ENCODE data around the gene RADIL. TPM values are rescaled to one million over a fixed set of nuclear protein-coding genes. Genes with fewer than 3 reads are reported as not detected.

Gene RADIL
- polyA plus RNA-seq, 1 donor (not counting 4 experiments of a cell fraction or from before 2014, with no cell fraction given): not detected

- Histone ChIP-seq H3K27me3 (ENCODE audit: control insufficient read depth, extremely low read depth, insufficient read depth, low read length) (no peaks in the 10 kb centered on the region), H3K9me3 (ENCODE audit: control insufficient read depth, low read depth, low read length) (no peaks in the 10 kb centered on the region), H3K9me1 (ENCODE audit: control insufficient read depth, extremely low read depth, insufficient read depth, low read length) (no peaks in the 10 kb centered on the region), H3K36me3 (ENCODE audit: control insufficient read depth in 2 of 2, extremely low read depth in 1 of 2, insufficient read depth in 2 of 2, low read length in 2 of 2) (no peaks in the 10 kb centered on the region), H3K79me2 (ENCODE audit: control insufficient read depth, insufficient read depth, low read length) (no peaks in the 10 kb centered on the region), H4K20me1 (ENCODE audit: control insufficient read depth, extremely low read depth, insufficient read depth, low read length) (no peaks in the 10 kb centered on the region), H3K4me3 (ENCODE audit: control insufficient read depth in 2 of 3, extremely low read depth in 1 of 3, insufficient read depth in 2 of 3, low read depth in 1 of 3, low read length in 3 of 3) (no peak overlapping the region), H3K4me1 (ENCODE audit: control insufficient read depth, extremely low read depth, insufficient read depth, low read length) (no peaks in the 10 kb centered on the region), H3K9ac (ENCODE audit: control insufficient read depth, extremely low read depth, insufficient read depth, low read length) (no peak overlapping the region), H2AFZ (ENCODE audit: control insufficient read depth, low read length) (no peak overlapping the region), H3K4me2 (ENCODE audit: control insufficient read depth, extremely low read depth, insufficient read depth, low read depth, low read length) (no peak overlapping the region), H3K27ac (ENCODE audit: control insufficient read depth, insufficient read depth, low read length) (no peak overlapping the region)
- no peak for TF ChIP-seq EZH2 (IDR thresholded peaks at IDR 0.05; ENCODE audit: low read length)
- TF ChIP-seq CTCF (optimal IDR thresholded peaks at IDR 0.05 in 1 of 3, IDR thresholded peaks at IDR 0.05 in 1 of 3, conservative IDR thresholded peaks at IDR 0.05 in 1 of 3; ENCODE audit: extremely low read depth in 1 of 3, insufficient read depth in 2 of 3, low read length in 3 of 3): no peak
- FAIRE-seq (no peak), DNase-seq (ENCODE audit: low read depth, low spot score) (no peak)
- dilution Hi-C loops (cut with MboI; ENCODE audit: extremely low pct_ligation_motif_present, low sequenced_read_pairs): no loop called here
These were observed 27.8 kb upstream of the RADIL start for GRCh38 chr7:4911111-4911828.

- Histone ChIP-seq H3K9ac (ENCODE audit: control insufficient read depth, extremely low read depth, insufficient read depth, low read length) (no peak overlapping the region), H3K79me2 (ENCODE audit: control insufficient read depth, insufficient read depth, low read length) (no peaks in the 10 kb centered on the region), H3K9me1 (ENCODE audit: control insufficient read depth, extremely low read depth, insufficient read depth, low read length) (no peaks in the 10 kb centered on the region), H3K27ac (ENCODE audit: control insufficient read depth, insufficient read depth, low read length) (no peak overlapping the region), H3K9me3 (ENCODE audit: control insufficient read depth, low read depth, low read length) (no peaks in the 10 kb centered on the region), H3K36me3 (ENCODE audit: control insufficient read depth in 2 of 2, extremely low read depth in 1 of 2, insufficient read depth in 2 of 2, low read length in 2 of 2) (no peaks in the 10 kb centered on the region), H2AFZ (ENCODE audit: control insufficient read depth, low read length) (no peak overlapping the region), H4K20me1 (ENCODE audit: control insufficient read depth, extremely low read depth, insufficient read depth, low read length) (no peaks in the 10 kb centered on the region), H3K4me2 (ENCODE audit: control insufficient read depth, extremely low read depth, insufficient read depth, low read depth, low read length) (no peak overlapping the region), H3K4me1 (ENCODE audit: control insufficient read depth, extremely low read depth, insufficient read depth, low read length) (no peaks in the 10 kb centered on the region), H3K4me3 (ENCODE audit: control insufficient read depth in 2 of 3, extremely low read depth in 1 of 3, insufficient read depth in 2 of 3, low read depth in 1 of 3, low read length in 3 of 3) (no peak overlapping the region), H3K27me3 (ENCODE audit: control insufficient read depth, extremely low read depth, insufficient read depth, low read length) (no peaks in the 10 kb centered on the region)
- FAIRE-seq: no peak
- DNase-seq (ENCODE audit: low read depth, low spot score): no peak
- dilution Hi-C loops (cut with MboI; ENCODE audit: extremely low pct_ligation_motif_present, low sequenced_read_pairs): no loop called here
- TF ChIP-seq CTCF (optimal IDR thresholded peaks at IDR 0.05 in 1 of 3, IDR thresholded peaks at IDR 0.05 in 1 of 3, conservative IDR thresholded peaks at IDR 0.05 in 1 of 3; ENCODE audit: extremely low read depth in 1 of 3, insufficient read depth in 2 of 3, low read length in 3 of 3) (no peak), EZH2 (IDR thresholded peaks at IDR 0.05; ENCODE audit: low read length) (no peak)
These were observed 23.2 kb upstream of the RADIL start for GRCh38 chr7:4906682-4907081.

All from keratinocyte (primary cell).